Measurements from ENCODE around the gene ALOX15.
"Not testable (repeated sequence)": the region's sequence is repeated elsewhere in the genome, so short reads cannot be mapped to it uniquely, and the experiment has no call there.

The ALOX15 gene

GRCh38 chr17:4641297-4642195 is at the start of gene ALOX15:
TSS of gene ALOX15 (minus strand) at chr17:4641678. CDS start at chr17:4641651, 27 bp downstream.
- no peak within 1 kb of the TSS for H3K4me3 ChIP-seq (ENCODE audit: low read depth, low read length)

GRCh38 chr17:4690745-4691144 is 49.3 kb upstream of the ALOX15 start:
- H3K4me3 ChIP-seq (ENCODE audit: low read depth, low read length), result no peak overlapping the region
- TF ChIP-seq CTCF (IDR thresholded peaks at IDR 0.05; ENCODE audit: low read depth, low read length), result no peak

More at GRCh38 chr17:4641297-4642195, at the start of gene ALOX15:
- no peak for TF ChIP-seq CTCF (IDR thresholded peaks at IDR 0.05; ENCODE audit: low read depth, low read length)

GRCh38 chr17:4689872-4690271 is 48.4 kb upstream of the ALOX15 start:
- not testable (repeated sequence) for H3K4me3 ChIP-seq (ENCODE audit: low read depth, low read length)

GRCh38 chr17:4683739-4684138 is 42.3 kb upstream of the ALOX15 start:
- not testable (repeated sequence) for H3K4me3 ChIP-seq (ENCODE audit: low read depth, low read length)

- no peak overlapping the region for H3K4me3 ChIP-seq (ENCODE audit: low read depth, low read length)
- TF ChIP-seq CTCF (IDR thresholded peaks at IDR 0.05; ENCODE audit: low read depth, low read length), result no peak
Measured at GRCh38 chr17:4679658-4680057, 38.2 kb upstream of the ALOX15 start.

- no peak for TF ChIP-seq CTCF (IDR thresholded peaks at IDR 0.05; ENCODE audit: low read depth, low read length)
- H3K4me3 ChIP-seq (ENCODE audit: low read depth, low read length), result no peak overlapping the region
Measured at GRCh38 chr17:4678448-4679026, 37.1 kb upstream of the ALOX15 start.

- no peak overlapping the region for H3K4me3 ChIP-seq (ENCODE audit: low read depth, low read length)
- no peak for TF ChIP-seq CTCF (IDR thresholded peaks at IDR 0.05; ENCODE audit: low read depth, low read length)
Measured at GRCh38 chr17:4676791-4677190, 35.3 kb upstream of the ALOX15 start.

GRCh38 chr17:4675791-4676190 is 34.3 kb upstream of the ALOX15 start:
- no peak for TF ChIP-seq CTCF (IDR thresholded peaks at IDR 0.05; ENCODE audit: low read depth, low read length)
- H3K4me3 ChIP-seq (ENCODE audit: low read depth, low read length), result no peak overlapping the region
